H1 (cell line): Measurements from ENCODE around the gene USP7. TPM values are rescaled to one million over a fixed set of nuclear protein-coding genes. Genes with fewer than 3 reads are reported as not detected.

Source experiments
- CTCF ChIA-PET: fragments of 300-600 bp; sonication (Branson Sonifier 250); formaldehyde crosslinking; loops from one replicate; lab custom pipeline; 2021; ENCODE audit not compliant: partially characterized antibody; lab: Charles Lee
- POLR2A ChIA-PET: fragments of 300-600 bp; sonication (Branson Sonifier 250); formaldehyde crosslinking; loops from one replicate; lab custom pipeline; 2021; ENCODE audit warnings: inconsistent platforms; ENCODE audit not compliant: partially characterized antibody; lab: Charles Lee
- DNase-seq, 2 experiments: peaks; one replicate each; pipeline versions ENCODE4 v3.0.0 to v3.0.0-alpha.2; 2010 to 2022; ENCODE audit warnings: low spot score in 2 of 2, low read depth in 1 of 2, mixed read lengths in 1 of 2
- FAIRE-seq: peaks from 2 replicates; lab custom pipeline; 2011; peaks lifted over from hg19 to GRCh38; lab: Jason Lieb, UNC
- H2AFZ ChIP-seq: 2 replicates; pipeline ENCODE4 v1.8.1; 2012; ENCODE audit warnings: low read length, inconsistent platforms
- H2AK5ac ChIP-seq: 2 replicates; pipeline ENCODE4 v1.6.1; 2013; ENCODE audit warnings: low read depth, low read length
- H2BK120ac ChIP-seq: replicated peaks from 2 replicates; pipeline ENCODE3; 2013; ENCODE audit warnings: low read depth, low read length, inconsistent platforms
- H2BK12ac ChIP-seq: 2 replicates; pipeline ENCODE4 v1.6.1; 2013; ENCODE audit warnings: low read depth, low read length
- H2BK15ac ChIP-seq: 2 replicates; pipeline ENCODE4 v1.6.1; 2013; ENCODE audit warnings: low read length
- H2BK20ac ChIP-seq: 2 replicates; pipeline ENCODE4 v1.6.1; 2013; ENCODE audit warnings: low read length
- H2BK5ac ChIP-seq: 2 replicates; pipeline ENCODE4 v1.6.1; 2013; ENCODE audit warnings: low read depth, low read length
- H3K14ac ChIP-seq: 2 replicates; pipeline ENCODE4 v1.6.1; 2013; ENCODE audit warnings: inconsistent platforms; ENCODE audit not compliant: insufficient read length
- H3K18ac ChIP-seq: 2 replicates; pipeline ENCODE4 v1.6.1; 2013; ENCODE audit warnings: low read length; ENCODE audit errors: extremely low read depth
- H3K23ac ChIP-seq: 2 replicates; pipeline ENCODE4 v1.6.1; 2013; ENCODE audit warnings: inconsistent platforms; ENCODE audit not compliant: insufficient read length
- H3K23me2 ChIP-seq: 2 replicates; pipeline ENCODE4 v1.6.1; 2013; ENCODE audit warnings: low read depth, low read length
- H3K27ac ChIP-seq: 2 replicates; pipeline ENCODE4 v1.6.1; 2011; ENCODE audit warnings: low read depth, low read length, inconsistent platforms
- H3K27me3 ChIP-seq, 4 experiments: replicated peaks in 1 of 4; 1 replicate in 1 of 4; 2 replicates in 3 of 4; pipeline versions ENCODE4 v1.6.1 to v1.8.1; 2011 to 2013; ENCODE audit warnings: low read length in 3 of 4, mild to moderate bottlenecking in 3 of 4, inconsistent platforms in 2 of 4, mixed read lengths in 2 of 4, moderate library complexity in 1 of 4; ENCODE audit not compliant: control insufficient read depth in 3 of 4, insufficient read depth in 3 of 4; ENCODE audit errors: extremely low read depth in 1 of 4
- H3K36me3 ChIP-seq, 4 experiments: 2 replicates each; pipeline versions ENCODE4 v1.6.1 to v1.8.1; 2011 to 2013; ENCODE audit warnings: mild to moderate bottlenecking in 4 of 4, low read length in 3 of 4, moderate library complexity in 2 of 4, control low read depth in 1 of 4, inconsistent platforms in 1 of 4; ENCODE audit not compliant: insufficient read depth in 4 of 4, control insufficient read depth in 2 of 4
- H3K4ac ChIP-seq: replicated peaks from 2 replicates; pipeline ENCODE3; 2013; ENCODE audit warnings: low read length, low read depth, mixed read lengths, inconsistent platforms; ENCODE audit not compliant: insufficient read length
- H3K4me1 ChIP-seq, 4 experiments: replicated peaks in 1 of 4; 1 replicate in 1 of 4; 2 replicates in 3 of 4; pipeline versions ENCODE4 v1.6.1 to v1.8.1; 2011 to 2013; ENCODE audit warnings: low read length in 3 of 4, inconsistent platforms in 2 of 4, mixed read lengths in 1 of 4; ENCODE audit not compliant: insufficient read depth in 4 of 4, control insufficient read depth in 3 of 4
- H3K4me2 ChIP-seq, 2 experiments: 2 replicates each; pipeline versions ENCODE4 v1.6.1 to v1.8.1; 2011 to 2013; ENCODE audit warnings: low read depth in 2 of 2, low read length in 2 of 2, control low read depth in 1 of 2, inconsistent platforms in 1 of 2, mild to moderate bottlenecking in 1 of 2; ENCODE audit not compliant: insufficient read depth in 1 of 2
- H3K4me3 ChIP-seq, 4 experiments: fragments of 200-600, 300-600 bp in 1 of 4; sonication (generic), shearing (Covaris generic), sonication (Bioruptor Twin) in 1 of 4; 2 replicates each; pipeline versions ENCODE4 v1.5.1 to v1.8.1; 2011 to 2016; ENCODE audit warnings: low read length in 4 of 4, low read depth in 3 of 4, control low read depth in 2 of 4, inconsistent platforms in 2 of 4, mild to moderate bottlenecking in 2 of 4, mixed read lengths in 1 of 4, moderate library complexity in 1 of 4; ENCODE audit not compliant: insufficient read depth in 2 of 4; ENCODE audit errors: extremely low read depth in 1 of 4
- H3K56ac ChIP-seq: replicated peaks from 2 replicates; pipeline ENCODE3; 2013; ENCODE audit warnings: low read depth, mild to moderate bottlenecking, mixed read lengths, low read length, inconsistent platforms; ENCODE audit not compliant: insufficient read length
- H3K79me1 ChIP-seq: 2 replicates; pipeline ENCODE4 v1.6.1; 2013; ENCODE audit warnings: low read depth, low read length, control low read depth
- H3K79me2 ChIP-seq, 2 experiments: 2 replicates each; pipeline versions ENCODE4 v1.6.1 to v1.8.1; 2012 to 2013; ENCODE audit warnings: low read length in 2 of 2, mild to moderate bottlenecking in 2 of 2, inconsistent platforms in 1 of 2; ENCODE audit not compliant: insufficient read depth in 2 of 2, control insufficient read depth in 1 of 2
- H3K9ac ChIP-seq, 4 experiments: replicated peaks in 1 of 4; 1 replicate in 1 of 4; 2 replicates in 3 of 4; pipeline versions ENCODE4 v1.6.1 to v1.8.1; 2011 to 2013; ENCODE audit warnings: low read depth in 3 of 4, low read length in 3 of 4, control low read depth in 2 of 4, mild to moderate bottlenecking in 2 of 4, moderate library complexity in 2 of 4, inconsistent platforms in 1 of 4; ENCODE audit errors: extremely low read depth in 1 of 4
- H3K9me3 ChIP-seq, 2 experiments: 2 replicates each; pipeline versions ENCODE4 v1.6.1 to v1.8.1; 2012 to 2013; ENCODE audit warnings: mild to moderate bottlenecking in 2 of 2, moderate library complexity in 2 of 2, control low read depth in 1 of 2, inconsistent platforms in 1 of 2, low read depth in 1 of 2, low read length in 1 of 2, mixed read lengths in 1 of 2; ENCODE audit not compliant: insufficient read depth in 2 of 2
- H4K20me1 ChIP-seq, 2 experiments: replicated peaks in 1 of 2; 2 replicates each; pipeline versions ENCODE3 to v1.8.1; 2011 to 2013; ENCODE audit warnings: inconsistent platforms in 2 of 2, low read length in 2 of 2, mild to moderate bottlenecking in 1 of 2; ENCODE audit not compliant: insufficient read depth in 2 of 2, control insufficient read depth in 1 of 2
- H4K5ac ChIP-seq: 2 replicates; pipeline ENCODE4 v1.6.1; 2013; ENCODE audit warnings: low read length, low read depth, mixed read lengths, inconsistent platforms; ENCODE audit not compliant: insufficient read length
- H4K8ac ChIP-seq: 2 replicates; pipeline ENCODE4 v1.8.0; 2013; ENCODE audit warnings: mild to moderate bottlenecking, moderate library complexity, low read length, inconsistent platforms; ENCODE audit not compliant: insufficient read depth; ENCODE audit errors: extremely low read depth
- H4K91ac ChIP-seq: replicated peaks from 2 replicates; pipeline ENCODE3; 2013; ENCODE audit warnings: low read length, mixed read lengths, inconsistent platforms; ENCODE audit not compliant: insufficient read length
- POLR2A ChIP-seq, 2 experiments: IDR thresholded peaks; 1 replicate in 1 of 2; 2 replicates in 1 of 2; pipeline ENCODE4 v1.6.1; 2011; ENCODE audit warnings: low read depth in 2 of 2, low read length in 2 of 2, mild to moderate bottlenecking in 2 of 2; ENCODE audit errors: control extremely low read depth in 1 of 2
- RBBP5 ChIP-seq: IDR thresholded peaks from 2 replicates; pipeline ENCODE4 v1.7.1; 2012; ENCODE audit warnings: low read depth, mild to moderate bottlenecking, inconsistent platforms, low read length, moderate library complexity, borderline replicate concordance
- WGBS, 2 experiments: shearing (Covaris generic) in 1 of 2; methylation state at CpG; one replicate each; pipeline versions ENCODE4 v1.1.6 to v1.1.7; 2013 to 2015; ENCODE audit warnings: low lambda C conversion rate in 2 of 2, mixed read lengths in 2 of 2, inconsistent platforms in 1 of 2, low coverage in 1 of 2, missing lambda C conversion rate in 1 of 2; ENCODE audit not compliant: insufficient replicate concordance in 2 of 2, insufficient coverage in 1 of 2, insufficient read length in 1 of 2; ENCODE audit errors: extremely low coverage in 1 of 2, missing lambda C conversion rate in 1 of 2; 5-methylcytosine and 5-hydroxymethylcytosine counted together
- polyA plus RNA-seq, 7 experiments: library from polyadenylated mRNA; depleted of rRNA in 3 of 7; stranded (reverse) in 5 of 7; unstranded in 2 of 7; fragments of >200 nt in 5 of 7; fragments of 200-250 nt in 2 of 7; gene quantifications; 1 replicate in 5 of 7; 2 replicates in 1 of 7; 4 replicates in 1 of 7; pipeline versions ENCODE4 v1.2.1 to v1.2.3, GENCODE V29; 2011 to 2013; ENCODE audit warnings: missing spikeins in 2 of 7, mixed read lengths in 2 of 7
- total RNA-seq: library from RNA; stranded (reverse); fragmentation: NEBNext Ultra II Directional; extraction: Animal tissue kit (Norgen Biotek cat#: 25700); gene quantifications from 2 replicates; pipeline ENCODE4 v1.2.1, GENCODE V29; 2021

USP7 gene
- total and polyA plus RNA-seq, 2 of the 8 experiments (the other 6 are each of a cell fraction or from before 2014, with no cell fraction given), result 21.3 to 211 TPM

GRCh38 chr16:8966817-8967131, 3.1 kb upstream of the USP7 start:
- Histone ChIP-seq H4K20me1 (peaks cover 4 to 7% of the 10 kb centered on the region in 2 experiments), H4K5ac (peak overlapping the region; percentile 1), H4K8ac (no peak overlapping the region), H3K9ac (no peak overlapping the region; a peak in 1 of 7 replicates), H3K4me1 (peaks cover 8 to 18% (median 14%) of the 10 kb centered on the region in 4 experiments), H2BK20ac (peak overlapping the region; percentile 99; the same call in 1 of the 2 replicates), H3K9me3 (no peaks in the 10 kb centered on the region), H3K27me3 (peaks cover 0 to 7% (median 2%) of the 10 kb centered on the region in 4 experiments; a peak in 3 of 7 replicates), H3K14ac (no peak overlapping the region), H3K36me3 (no peaks in the 10 kb centered on the region), H3K27ac (no peak overlapping the region), H3K56ac (no peak overlapping the region), H3K4me3 (peak overlapping the region in 2 of 4 experiments; percentile 2 to 36; a peak in 1 of 8 replicates), H3K23ac (no peak overlapping the region), H3K23me2 (peaks cover 7% of the 10 kb centered on the region), H2BK120ac (peak overlapping the region; percentile 26), H2AFZ (no peak overlapping the region), H3K79me2 (peaks cover 9 to 11% of the 10 kb centered on the region in 2 experiments), H3K79me1 (0 out of 2 replicates have a peak, but pooled peaks cover 6% of the 10 kb centered on the region), H2BK15ac (0 out of 2 replicates have a peak overlapping the region, but pooled peaks have one; percentile 81), H2AK5ac (no peak overlapping the region), H3K18ac (peak overlapping the region; percentile 60)
- 58% methylated on average over 3 of the region's 3 CpGs; no CpG with 5 or more reads in 1 of the 2 experiments for WGBS, 2 experiments
- no peak for FAIRE-seq
- TF ChIP-seq RBBP5 (no peak), POLR2A (IDR thresholded peaks at IDR 0.05; ENCODE audit: control extremely low read depth in 1 of 2, low read depth in 2 of 2, low read length in 2 of 2) (0 out of 3 replicates have a peak, but pooled peaks of 1 of the 2 experiments have one; percentile 23)
- TF ChIP-seq, all 59 proteins: peak for 1
- ChIA-PET POLR2A (interaction anchor here (0.6 to 1.3 kb wide), 4 partner anchors 24 to 41 kb away, joined by 3 to 5 read pairs (median 3); no protein-coding TSS in a partner anchor), CTCF (interaction anchor here (0.6 to 1.8 kb wide), 9 partner anchors 8 to 66 kb away, joined by 3 to 8 read pairs (median 4); no protein-coding TSS in a partner anchor)
- no peak for DNase-seq
- Histone ChIP-seq H4K91ac (peak overlapping the region; percentile 84), H3K4ac (no peak overlapping the region), H2BK5ac (peak overlapping the region; percentile 88; the same call in 1 of the 2 replicates), H2BK12ac (peak overlapping the region; percentile 96), H3K4me2 (peak overlapping the region; percentile 5 to 85; a peak in 3 of 4 replicates)
